ENCODE data around the gene CEP120. TPM values are rescaled to one million over a fixed set of nuclear protein-coding genes. Genes with fewer than 3 reads are reported as not detected.
A peak's percentile ranks its signal among the peaks of the same experiment; 100 is the strongest.

CEP120 gene
- total and polyA plus RNA-seq, 2 experiments from 2014 or later = 4.9 to 16.3 TPM

DNA sequence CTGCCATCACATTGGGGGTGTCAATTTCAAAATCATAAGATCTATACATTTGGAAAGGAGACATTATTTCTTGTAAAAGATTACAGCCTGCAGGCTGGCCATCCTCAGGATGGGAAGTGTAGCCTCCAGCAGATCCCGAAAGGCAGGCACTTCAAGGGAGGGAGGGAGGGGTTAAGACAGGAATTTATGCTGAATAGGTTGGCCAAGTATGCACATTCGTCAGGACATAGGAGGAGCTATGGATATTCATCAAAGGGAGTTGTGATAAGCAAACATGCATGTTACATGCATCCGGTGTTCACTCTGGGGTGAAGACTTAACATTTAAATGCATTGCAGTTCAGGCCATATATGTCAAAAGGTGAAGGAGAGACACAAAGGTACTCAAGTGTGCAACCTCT lies 119.4 kb downstream of the CEP120 start (continued):
- TF ChIP-seq, protein P1, sequence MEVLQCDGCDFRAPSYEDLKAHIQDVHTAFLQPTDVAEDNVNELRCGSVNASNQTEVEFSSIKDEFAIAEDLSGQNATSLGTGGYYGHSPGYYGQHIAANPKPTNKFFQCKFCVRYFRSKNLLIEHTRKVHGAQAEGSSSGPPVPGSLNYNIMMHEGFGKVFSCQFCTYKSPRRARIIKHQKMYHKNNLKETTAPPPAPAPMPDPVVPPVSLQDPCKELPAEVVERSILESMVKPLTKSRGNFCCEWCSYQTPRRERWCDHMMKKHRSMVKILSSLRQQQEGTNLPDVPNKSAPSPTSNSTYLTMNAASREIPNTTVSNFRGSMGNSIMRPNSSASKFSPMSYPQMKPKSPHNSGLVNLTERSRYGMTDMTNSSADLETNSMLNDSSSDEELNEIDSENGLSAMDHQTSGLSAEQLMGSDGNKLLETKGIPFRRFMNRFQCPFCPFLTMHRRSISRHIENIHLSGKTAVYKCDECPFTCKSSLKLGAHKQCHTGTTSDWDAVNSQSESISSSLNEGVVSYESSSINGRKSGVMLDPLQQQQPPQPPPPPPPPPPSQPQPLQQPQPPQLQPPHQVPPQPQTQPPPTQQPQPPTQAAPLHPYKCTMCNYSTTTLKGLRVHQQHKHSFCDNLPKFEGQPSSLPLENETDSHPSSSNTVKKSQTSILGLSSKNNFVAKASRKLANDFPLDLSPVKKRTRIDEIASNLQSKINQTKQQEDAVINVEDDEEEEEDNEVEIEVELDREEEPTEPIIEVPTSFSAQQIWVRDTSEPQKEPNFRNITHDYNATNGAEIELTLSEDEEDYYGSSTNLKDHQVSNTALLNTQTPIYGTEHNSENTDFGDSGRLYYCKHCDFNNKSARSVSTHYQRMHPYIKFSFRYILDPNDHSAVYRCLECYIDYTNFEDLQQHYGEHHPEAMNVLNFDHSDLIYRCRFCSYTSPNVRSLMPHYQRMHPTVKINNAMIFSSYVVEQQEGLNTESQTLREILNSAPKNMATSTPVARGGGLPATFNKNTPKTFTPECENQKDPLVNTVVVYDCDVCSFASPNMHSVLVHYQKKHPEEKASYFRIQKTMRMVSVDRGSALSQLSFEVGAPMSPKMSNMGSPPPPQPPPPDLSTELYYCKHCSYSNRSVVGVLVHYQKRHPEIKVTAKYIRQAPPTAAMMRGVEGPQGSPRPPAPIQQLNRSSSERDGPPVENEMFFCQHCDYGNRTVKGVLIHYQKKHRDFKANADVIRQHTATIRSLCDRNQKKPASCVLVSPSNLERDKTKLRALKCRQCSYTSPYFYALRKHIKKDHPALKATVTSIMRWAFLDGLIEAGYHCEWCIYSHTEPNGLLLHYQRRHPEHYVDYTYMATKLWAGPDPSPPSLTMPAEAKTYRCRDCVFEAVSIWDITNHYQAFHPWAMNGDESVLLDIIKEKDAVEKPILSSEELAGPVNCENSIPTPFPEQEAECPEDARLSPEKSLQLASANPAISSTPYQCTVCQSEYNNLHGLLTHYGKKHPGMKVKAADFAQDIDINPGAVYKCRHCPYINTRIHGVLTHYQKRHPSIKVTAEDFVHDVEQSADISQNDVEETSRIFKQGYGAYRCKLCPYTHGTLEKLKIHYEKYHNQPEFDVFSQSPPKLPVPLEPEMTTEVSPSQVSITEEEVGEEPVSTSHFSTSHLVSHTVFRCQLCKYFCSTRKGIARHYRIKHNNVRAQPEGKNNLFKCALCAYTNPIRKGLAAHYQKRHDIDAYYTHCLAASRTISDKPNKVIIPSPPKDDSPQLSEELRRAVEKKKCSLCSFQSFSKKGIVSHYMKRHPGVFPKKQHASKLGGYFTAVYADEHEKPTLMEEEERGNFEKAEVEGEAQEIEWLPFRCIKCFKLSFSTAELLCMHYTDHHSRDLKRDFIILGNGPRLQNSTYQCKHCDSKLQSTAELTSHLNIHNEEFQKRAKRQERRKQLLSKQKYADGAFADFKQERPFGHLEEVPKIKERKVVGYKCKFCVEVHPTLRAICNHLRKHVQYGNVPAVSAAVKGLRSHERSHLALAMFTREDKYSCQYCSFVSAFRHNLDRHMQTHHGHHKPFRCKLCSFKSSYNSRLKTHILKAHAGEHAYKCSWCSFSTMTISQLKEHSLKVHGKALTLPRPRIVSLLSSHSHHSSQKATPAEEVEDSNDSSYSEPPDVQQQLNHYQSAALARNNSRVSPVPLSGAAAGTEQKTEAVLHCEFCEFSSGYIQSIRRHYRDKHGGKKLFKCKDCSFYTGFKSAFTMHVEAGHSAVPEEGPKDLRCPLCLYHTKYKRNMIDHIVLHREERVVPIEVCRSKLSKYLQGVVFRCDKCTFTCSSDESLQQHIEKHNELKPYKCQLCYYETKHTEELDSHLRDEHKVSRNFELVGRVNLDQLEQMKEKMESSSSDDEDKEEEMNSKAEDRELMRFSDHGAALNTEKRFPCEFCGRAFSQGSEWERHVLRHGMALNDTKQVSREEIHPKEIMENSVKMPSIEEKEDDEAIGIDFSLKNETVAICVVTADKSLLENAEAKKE (CRISPR knock-in tag; IDR thresholded peaks at IDR 0.05) = no peak
- TF ChIP-seq, protein P2, sequence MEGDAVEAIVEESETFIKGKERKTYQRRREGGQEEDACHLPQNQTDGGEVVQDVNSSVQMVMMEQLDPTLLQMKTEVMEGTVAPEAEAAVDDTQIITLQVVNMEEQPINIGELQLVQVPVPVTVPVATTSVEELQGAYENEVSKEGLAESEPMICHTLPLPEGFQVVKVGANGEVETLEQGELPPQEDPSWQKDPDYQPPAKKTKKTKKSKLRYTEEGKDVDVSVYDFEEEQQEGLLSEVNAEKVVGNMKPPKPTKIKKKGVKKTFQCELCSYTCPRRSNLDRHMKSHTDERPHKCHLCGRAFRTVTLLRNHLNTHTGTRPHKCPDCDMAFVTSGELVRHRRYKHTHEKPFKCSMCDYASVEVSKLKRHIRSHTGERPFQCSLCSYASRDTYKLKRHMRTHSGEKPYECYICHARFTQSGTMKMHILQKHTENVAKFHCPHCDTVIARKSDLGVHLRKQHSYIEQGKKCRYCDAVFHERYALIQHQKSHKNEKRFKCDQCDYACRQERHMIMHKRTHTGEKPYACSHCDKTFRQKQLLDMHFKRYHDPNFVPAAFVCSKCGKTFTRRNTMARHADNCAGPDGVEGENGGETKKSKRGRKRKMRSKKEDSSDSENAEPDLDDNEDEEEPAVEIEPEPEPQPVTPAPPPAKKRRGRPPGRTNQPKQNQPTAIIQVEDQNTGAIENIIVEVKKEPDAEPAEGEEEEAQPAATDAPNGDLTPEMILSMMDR (conservative IDR thresholded peaks at IDR 0.05; ENCODE audit: low read depth in 2 of 2) = no peak

DNA sequence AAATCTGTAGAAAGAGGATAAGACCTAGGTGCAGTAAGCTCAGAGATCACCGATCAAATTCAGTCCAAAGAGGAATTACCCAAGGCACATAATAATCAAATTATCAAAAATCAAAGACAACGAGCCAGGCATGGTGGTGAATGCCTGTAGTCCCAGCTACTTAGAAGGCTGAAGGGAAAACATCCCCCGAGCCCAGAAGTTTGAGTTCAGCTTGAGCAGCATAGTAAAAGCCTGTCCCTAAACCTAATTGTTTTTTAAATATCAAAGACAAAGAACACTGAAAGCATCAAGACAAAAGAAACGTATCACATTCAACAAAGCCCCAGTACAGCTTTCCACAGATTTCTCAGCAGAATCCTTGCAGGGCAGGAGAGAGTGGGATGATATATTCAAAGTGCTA lies 122.9 kb downstream of the CEP120 start:
- Mint-ChIP-seq H3K36me3 (ENCODE audit: low read depth) (no peaks in the 10 kb centered on the region), H3K27me3 (ENCODE audit: insufficient read depth, low read depth, poor library complexity) (no peaks in the 10 kb centered on the region), H3K9me3 (peaks cover 2% of the 10 kb centered on the region; the same call in 1 of the 3 replicates), H3K4me3 (no peak overlapping the region; the same call in 2 of the 3 replicates), H3K27ac (0 out of 2 replicates have a peak overlapping the region, but pooled peaks have one; percentile 6), H3K4me1 (peaks cover 23% of the 10 kb centered on the region)
- Histone ChIP-seq H3K9me2 (ENCODE audit: insufficient read depth) (no peaks in the 10 kb centered on the region), H3K4me3 (no peak overlapping the region; the same call in 1 of the 2 replicates), H3K27me3 (ENCODE audit: insufficient read depth) (no peaks in the 10 kb centered on the region), H4K20me1 (replicated peaks; ENCODE audit: insufficient read depth) (no peaks in the 10 kb centered on the region), H2AFZ (no peak overlapping the region), H3K4me1 (ENCODE audit: insufficient read depth) (peaks cover 21% of the 10 kb centered on the region), H3K36me3 (ENCODE audit: insufficient read depth) (no peaks in the 10 kb centered on the region), H3K79me2 (replicated peaks; ENCODE audit: insufficient read depth) (no peaks in the 10 kb centered on the region), H3K27ac (ENCODE audit: low read depth) (no peak overlapping the region), H3K4me2 (peak overlapping the region; percentile 33), H3F3A (replicated peaks; ENCODE audit: low read depth) (no peaks in the 10 kb centered on the region)
- DNase-seq (ENCODE audit: low spot score) (peak; percentile 25), ATAC-seq (peak; percentile 67)
- TF ChIP-seq POLR2AphosphoS5 (IDR thresholded peaks at IDR 0.05; ENCODE audit: low read depth) = no peak
- TF ChIP-seq, protein P1 (CRISPR knock-in tag; IDR thresholded peaks at IDR 0.05) = no peak
- TF ChIP-seq, protein P2 (conservative IDR thresholded peaks at IDR 0.05; ENCODE audit: low read depth in 2 of 2) = no peak

Measured in GM23338 (cell line).